Skin epidermis (tissue), 12 donors: ENCODE results near the gene NSG1.

ENCODE experiments used
- H3K27ac ChIP-seq, 21 experiments: fragments of 200-600 bp; sonication (generic) in 11 of 21; one replicate each; pipeline ENCODE4 v1.5.0; 2020; ENCODE audit warnings: mild to moderate bottlenecking in 3 of 21, inconsistent platforms in 2 of 21, moderate library complexity in 2 of 21
- H3K4me3 ChIP-seq, 7 experiments: fragments of 200-600 bp; sonication (generic) in 2 of 7; one replicate each; pipeline ENCODE4 v1.5.0; 2020; ENCODE audit warnings: inconsistent platforms in 2 of 7, mild to moderate bottlenecking in 2 of 7, moderate library complexity in 1 of 7

Gene NSG1

GRCh38 chr4:4364486-4365208 is 22.3 kb upstream of the NSG1 start:
- Histone ChIP-seq H3K4me3 (no peak overlapping the region), H3K27ac (no peak overlapping the region)

GRCh38 chr4:4368809-4369580 is 17.9 kb upstream of the NSG1 start:
- Histone ChIP-seq H3K4me3 (no peak overlapping the region), H3K27ac (no peak overlapping the region)

GRCh38 chr4:4374388-4375098 is 12.4 kb upstream of the NSG1 start:
- H3K4me3 ChIP-seq: no peak overlapping the region
- H3K27ac ChIP-seq: no peak overlapping the region

GRCh38 chr4:4376074-4376473 is 10.8 kb upstream of the NSG1 start:
- Histone ChIP-seq H3K4me3 (no peak overlapping the region), H3K27ac (no peak overlapping the region)

GRCh38 chr4:4377191-4377590 is 9.7 kb upstream of the NSG1 start:
- H3K4me3 ChIP-seq: no peak overlapping the region
- H3K27ac ChIP-seq: no peak overlapping the region

GRCh38 chr4:4377732-4378460 is 9.0 kb upstream of the NSG1 start:
- Histone ChIP-seq H3K4me3 (no peak overlapping the region), H3K27ac (no peak overlapping the region)

GRCh38 chr4:4379540-4380087 is 7.3 kb upstream of the NSG1 start:
- Histone ChIP-seq H3K4me3 (no peak overlapping the region), H3K27ac (no peak overlapping the region)

GRCh38 chr4:4383085-4383484 is 3.8 kb upstream of the NSG1 start:
- H3K4me3 ChIP-seq: no peak overlapping the region
- H3K27ac ChIP-seq: no peak overlapping the region

GRCh38 chr4:4384837-4385236 is 2.1 kb upstream of the NSG1 start:
- H3K4me3 ChIP-seq: no peak overlapping the region

GRCh38 chr4:4385729-4386295 is 1.1 kb upstream of the NSG1 start:
- Histone ChIP-seq H3K27ac (peak overlapping the region in 2 of 21 experiments; percentile 63 to 76), H3K4me3 (peak overlapping the region; percentile 42 to 65 (median 54))

More at GRCh38 chr4:4384837-4385236, 2.1 kb upstream of the NSG1 start:
- no peak overlapping the region for H3K27ac ChIP-seq

GRCh38 chr4:4386296-4386735 is 586 bp upstream of the NSG1 start:
- Histone ChIP-seq H3K27ac (peak overlapping the region in 15 of 21 experiments; percentile 2 to 78 (median 64)), H3K4me3 (peak overlapping the region; percentile 42 to 65 (median 54))

- peak overlapping the region; percentile 42 to 65 (median 54) for H3K4me3 ChIP-seq
These were observed 819 bp downstream of the NSG1 start for GRCh38 chr4:4387531-4388310.

GRCh38 chr4:4388311-4388790 is 1.4 kb downstream of the NSG1 start:
- Histone ChIP-seq H3K27ac (peak overlapping the region in 1 of 21 experiments; percentile 66), H3K4me3 (peak overlapping the region in 6 of 7 experiments; percentile 48 to 65 (median 56))

More at GRCh38 chr4:4387531-4388310, 819 bp downstream of the NSG1 start:
- peak overlapping the region in 14 of 21 experiments; percentile 48 to 78 (median 65) for H3K27ac ChIP-seq

GRCh38 chr4:4388836-4389575 is 2.1 kb downstream of the NSG1 start:
- no peak overlapping the region for H3K27ac ChIP-seq
- no peak overlapping the region for H3K4me3 ChIP-seq

GRCh38 chr4:4390046-4390445 is 3.1 kb downstream of the NSG1 start:
- Histone ChIP-seq H3K27ac (no peak overlapping the region), H3K4me3 (no peak overlapping the region)

- peak overlapping the region in 1 of 21 experiments; percentile 24 for H3K27ac ChIP-seq
- no peak overlapping the region for H3K4me3 ChIP-seq
These were observed 3.8 kb downstream of the NSG1 start for GRCh38 chr4:4390515-4391240.

- Histone ChIP-seq H3K27ac (peak overlapping the region in 6 of 21 experiments; percentile 14 to 58 (median 38)), H3K4me3 (no peak overlapping the region)
These were observed 5.0 kb downstream of the NSG1 start for GRCh38 chr4:4391866-4392265.
